T-cell (primary cell): ENCODE results near the gene CILP. TPM values are rescaled to one million over a fixed set of nuclear protein-coding genes. Genes with fewer than 3 reads are reported as not detected.

Experiments
- ATAC-seq, 4 experiments: fragments of 200-7000 bp in 3 of 4; fragments of 150-1000 bp in 1 of 4; cut with Tn5 transposase; replicated peaks in 1 of 4; 1 replicate in 3 of 4; 2 replicates in 1 of 4; pipeline ENCODE4 v1.10.0; 2021; ENCODE audit warnings: moderate library complexity in 3 of 4, mild to moderate bottlenecking in 2 of 4, moderate number of reproducible peaks in 1 of 4
- CTCF ChIA-PET, 2 donors: fragments of 300-600 bp; sonication (Branson Sonifier 250); formaldehyde crosslinking; loops; one replicate each; lab custom pipeline; 2022; ENCODE audit warnings: antibody characterized with exemption in 2 of 2; lab: Charles Lee
- POLR2A ChIA-PET, 2 donors: fragments of 300-600 bp; sonication (Branson Sonifier 250); formaldehyde crosslinking; loops; one replicate each; lab custom pipeline; 2022; ENCODE audit warnings: antibody characterized with exemption in 2 of 2; lab: Charles Lee
- DNase-seq, 35 experiments: peaks; one replicate each; pipeline versions ENCODE4 v3.0.0 to v3.0.0-alpha.2; 2013 to 2023
- H3K27ac ChIP-seq: one replicate; pipeline ENCODE4 v1.5.1; 2013; ENCODE audit warnings: low read length
- H3K27me3 ChIP-seq, 2 experiments: replicated peaks in 1 of 2; 1 replicate in 1 of 2; 2 replicates in 1 of 2; pipeline versions ENCODE4 v1.6.1 to v1.7.0; 2013; ENCODE audit warnings: low read length in 1 of 2, mixed read lengths in 1 of 2; ENCODE audit not compliant: control insufficient read depth in 2 of 2, insufficient read depth in 2 of 2; ENCODE audit errors: extremely low read depth in 1 of 2
- H3K36me3 ChIP-seq, 2 donors: 1 replicate in 1 of 2; 2 replicates in 1 of 2; pipeline versions ENCODE4 v1.6.1 to v1.7.0; 2013; ENCODE audit warnings: low read length in 1 of 2; ENCODE audit not compliant: control insufficient read depth in 2 of 2, insufficient read depth in 1 of 2; ENCODE audit errors: extremely low read depth in 1 of 2
- H3K4me1 ChIP-seq, 2 experiments: 1 replicate in 1 of 2; 2 replicates in 1 of 2; pipeline versions ENCODE4 v1.6.1 to v1.7.0; 2013; ENCODE audit warnings: low read length in 2 of 2, mixed read lengths in 1 of 2; ENCODE audit not compliant: insufficient read depth in 2 of 2, control insufficient read depth in 1 of 2; ENCODE audit errors: extremely low read depth in 1 of 2
- H3K4me3 ChIP-seq, 2 donors: 1 replicate in 1 of 2; 2 replicates in 1 of 2; pipeline versions ENCODE4 v1.5.1 to v1.7.0; 2013; ENCODE audit warnings: mild to moderate bottlenecking in 2 of 2, low read length in 1 of 2, moderate library complexity in 1 of 2; ENCODE audit not compliant: control insufficient read depth in 1 of 2; ENCODE audit errors: extremely low read depth in 1 of 2
- H3K9me3 ChIP-seq: 2 replicates; pipeline ENCODE4 v1.7.0; 2013
- H3K27ac Mint-ChIP-seq, 2 donors: one replicate each; pipeline ENCODE4 v1.8.0; 2020 to 2021; ENCODE audit warnings: mild to moderate bottlenecking in 2 of 2, mixed read lengths in 2 of 2
- H3K27me3 Mint-ChIP-seq, 2 donors: one replicate each; pipeline ENCODE4 v1.8.0; 2021 to 2022; ENCODE audit warnings: mixed read lengths in 2 of 2
- H3K36me3 Mint-ChIP-seq: one replicate; pipeline ENCODE4 v1.8.0; 2021; ENCODE audit warnings: mixed read lengths
- H3K4me1 Mint-ChIP-seq, 3 donors: one replicate each; pipeline ENCODE4 v1.8.0; 2020 to 2022; ENCODE audit warnings: mixed read lengths in 3 of 3, mild to moderate bottlenecking in 1 of 3
- H3K4me3 Mint-ChIP-seq, 3 donors: one replicate each; pipeline ENCODE4 v1.8.0; 2020 to 2022; ENCODE audit warnings: mild to moderate bottlenecking in 3 of 3, mixed read lengths in 3 of 3, moderate library complexity in 3 of 3
- H3K9me3 Mint-ChIP-seq, 3 donors: one replicate each; pipeline ENCODE4 v1.8.0; 2020 to 2022; ENCODE audit warnings: mixed read lengths in 3 of 3
- WGBS: methylation state at CpG from one replicate; pipeline ENCODE4 v1.1.5; 2013; ENCODE audit warnings: missing lambda C conversion rate; ENCODE audit not compliant: insufficient coverage; 5-methylcytosine and 5-hydroxymethylcytosine counted together
- total RNA-seq, 35 experiments: library from RNA in 6 of 35; stranded (reverse) in 6 of 35; fragments of 120-200 nt in 1 of 35; gene quantifications; one replicate each; pipeline versions ENCODE4 v1.2.1 to v1.2.4 and lab custom pipeline; 2013 to 2026

The CILP gene
- total RNA-seq, 5 donors from 2014 or later (not counting 1 experiment from before 2014, with no cell fraction given): 0.16 to 0.67 (median 0.36) TPM

- ATAC-seq (no peak), DNase-seq (no peak)
- no peaks in the 10 kb centered on the region for H3K36me3 ChIP-seq
- H3K4me1 ChIP-seq: no peaks in the 10 kb centered on the region
- H3K4me3 ChIP-seq: no peak overlapping the region
- Mint-ChIP-seq H3K9me3 (no peaks in the 10 kb centered on the region), H3K4me1 (no peaks in the 10 kb centered on the region), H3K27me3 (no peaks in the 10 kb centered on the region), H3K36me3 (no peaks in the 10 kb centered on the region), H3K4me3 (no peak overlapping the region), H3K27ac (no peak overlapping the region)
- peaks cover 0 to 14% of the 10 kb centered on the region in 2 experiments for H3K27me3 ChIP-seq
- ChIA-PET POLR2A (interaction anchor here in 1 of 2 donors (0.7 kb wide), 1 partner anchor 47 kb away, joined by 3 read pairs; no protein-coding TSS in a partner anchor), CTCF (interaction anchor here (0.6 kb wide), 2 partner anchors 90 to 94 kb away, joined by 4 to 6 read pairs; partner anchors contain the start of gene UBAP1L (in 1 of the 2))
- H3K27ac ChIP-seq: no peak overlapping the region
- WGBS: 100% methylated on average over 1 of the region's 2 CpGs
- no peaks in the 10 kb centered on the region for H3K9me3 ChIP-seq
These were observed 2.6 kb downstream of the CILP start for GRCh38 chr15:65208647-65209046.

GRCh38 chr15:65207280-65207840 lies 3.9 kb downstream of the CILP start:
- ChIA-PET POLR2A (interaction anchor here in 1 of 2 donors (0.6 kb wide), 1 partner anchor 307 kb away, joined by 3 read pairs; no protein-coding TSS in a partner anchor), CTCF (interaction anchor here in 1 of 2 donors (0.5 kb wide), 1 partner anchor 404 kb away, joined by 3 read pairs; no protein-coding TSS in a partner anchor)
- Mint-ChIP-seq H3K4me1 (no peaks in the 10 kb centered on the region), H3K36me3 (no peaks in the 10 kb centered on the region), H3K4me3 (no peak overlapping the region), H3K27me3 (no peaks in the 10 kb centered on the region), H3K27ac (no peak overlapping the region), H3K9me3 (no peaks in the 10 kb centered on the region)
- no peak for DNase-seq
- no peaks in the 10 kb centered on the region for H3K36me3 ChIP-seq
- H3K27me3 ChIP-seq: peaks cover 0 to 14% of the 10 kb centered on the region in 2 experiments
- H3K27ac ChIP-seq: no peak overlapping the region
- ATAC-seq: no peak
- WGBS: 81% methylated on average over 5 of the region's 6 CpGs
- H3K9me3 ChIP-seq: no peaks in the 10 kb centered on the region
- H3K4me1 ChIP-seq: no peaks in the 10 kb centered on the region
- no peak overlapping the region for H3K4me3 ChIP-seq

GRCh38 chr15:65206750-65207149 lies 4.5 kb downstream of the CILP start:
- 92% methylated on average over 19 of the region's 20 CpGs for WGBS

GRCh38 chr15:65204931-65205660 lies 6.2 kb downstream of the CILP start:
- H3K4me3 Mint-ChIP-seq: no peak overlapping the region

More at GRCh38 chr15:65206750-65207149, 4.5 kb downstream of the CILP start:
- ChIA-PET POLR2A (interaction anchor here in 1 of 2 donors (0.6 kb wide), 1 partner anchor 307 kb away, joined by 3 read pairs; no protein-coding TSS in a partner anchor), CTCF (no interaction called here)
- H3K4me1 ChIP-seq: no peaks in the 10 kb centered on the region
- H3K4me3 ChIP-seq: no peak overlapping the region
- H3K36me3 ChIP-seq: no peaks in the 10 kb centered on the region
- H3K4me1 Mint-ChIP-seq: no peaks in the 10 kb centered on the region
- H3K36me3 Mint-ChIP-seq: no peaks in the 10 kb centered on the region
- DNase-seq (no peak), ATAC-seq (no peak)
- no peak overlapping the region for H3K27ac Mint-ChIP-seq
- no peak overlapping the region for H3K27ac ChIP-seq
- no peak overlapping the region for H3K4me3 Mint-ChIP-seq
- H3K27me3 Mint-ChIP-seq: no peaks in the 10 kb centered on the region
- H3K27me3 ChIP-seq: peaks cover 0 to 9% of the 10 kb centered on the region in 2 experiments
- H3K9me3 Mint-ChIP-seq: no peaks in the 10 kb centered on the region
- H3K9me3 ChIP-seq: no peaks in the 10 kb centered on the region

DNA sequence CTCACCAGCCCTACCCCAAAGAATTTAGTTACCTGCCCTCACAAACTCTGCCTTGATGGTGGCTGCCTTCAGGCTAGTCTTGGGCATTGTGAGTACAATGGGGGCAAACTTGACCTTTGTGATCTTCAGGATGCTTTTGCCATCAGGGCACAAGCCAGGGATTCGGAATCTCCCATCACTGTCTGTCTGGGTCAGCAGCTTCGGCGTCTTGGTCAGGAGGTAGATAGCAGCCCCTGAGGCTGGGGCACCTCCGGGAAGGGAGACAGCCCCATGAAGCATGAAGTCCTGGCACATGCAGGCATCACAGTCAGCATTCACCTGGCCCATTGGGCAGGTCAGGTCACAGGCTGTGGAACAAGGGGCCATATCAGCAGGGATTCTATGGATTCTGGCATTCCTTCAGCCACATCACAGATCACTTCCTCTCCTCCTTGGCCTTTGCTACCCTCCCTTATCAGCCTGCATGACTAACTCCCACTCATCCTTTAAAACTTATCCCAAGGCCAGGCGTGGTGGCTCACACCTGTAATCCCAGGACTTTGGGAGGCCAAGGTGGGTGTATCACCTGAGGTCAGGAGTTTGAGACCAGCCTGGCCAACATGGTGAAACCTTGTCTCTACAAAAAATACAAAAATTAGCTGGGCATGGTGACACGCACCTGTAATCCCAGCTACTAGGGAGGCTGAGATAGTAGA lies 6.9 kb downstream of the CILP start:
- Mint-ChIP-seq H3K4me3 (no peak overlapping the region), H3K4me1 (no peaks in the 10 kb centered on the region), H3K9me3 (no peaks in the 10 kb centered on the region), H3K27ac (no peak overlapping the region), H3K27me3 (no peaks in the 10 kb centered on the region), H3K36me3 (no peaks in the 10 kb centered on the region)
- POLR2A ChIA-PET: no interaction called here
- Histone ChIP-seq H3K27me3 (peaks cover 0 to 7% of the 10 kb centered on the region in 2 experiments), H3K4me1 (no peaks in the 10 kb centered on the region), H3K36me3 (no peaks in the 10 kb centered on the region), H3K9me3 (no peaks in the 10 kb centered on the region), H3K4me3 (no peak overlapping the region), H3K27ac (no peak overlapping the region)
- WGBS: 95% methylated on average over 5 of the region's 6 CpGs
- CTCF ChIA-PET: no interaction called here
- ATAC-seq (no peak), DNase-seq (no peak)

More at GRCh38 chr15:65204931-65205660, 6.2 kb downstream of the CILP start:
- Mint-ChIP-seq H3K27ac (no peak overlapping the region), H3K27me3 (no peaks in the 10 kb centered on the region), H3K4me1 (no peaks in the 10 kb centered on the region), H3K9me3 (no peaks in the 10 kb centered on the region), H3K36me3 (no peaks in the 10 kb centered on the region)
- peaks cover 0 to 7% of the 10 kb centered on the region in 2 experiments for H3K27me3 ChIP-seq
- WGBS: 96% methylated on average over 9 of the region's 12 CpGs
- H3K4me3 ChIP-seq: no peak overlapping the region
- no peaks in the 10 kb centered on the region for H3K4me1 ChIP-seq
- POLR2A ChIA-PET: no interaction called here
- no peak for DNase-seq
- no peaks in the 10 kb centered on the region for H3K9me3 ChIP-seq
- CTCF ChIA-PET: no interaction called here
- no peak for ATAC-seq
- no peak overlapping the region for H3K27ac ChIP-seq
- no peaks in the 10 kb centered on the region for H3K36me3 ChIP-seq

DNA sequence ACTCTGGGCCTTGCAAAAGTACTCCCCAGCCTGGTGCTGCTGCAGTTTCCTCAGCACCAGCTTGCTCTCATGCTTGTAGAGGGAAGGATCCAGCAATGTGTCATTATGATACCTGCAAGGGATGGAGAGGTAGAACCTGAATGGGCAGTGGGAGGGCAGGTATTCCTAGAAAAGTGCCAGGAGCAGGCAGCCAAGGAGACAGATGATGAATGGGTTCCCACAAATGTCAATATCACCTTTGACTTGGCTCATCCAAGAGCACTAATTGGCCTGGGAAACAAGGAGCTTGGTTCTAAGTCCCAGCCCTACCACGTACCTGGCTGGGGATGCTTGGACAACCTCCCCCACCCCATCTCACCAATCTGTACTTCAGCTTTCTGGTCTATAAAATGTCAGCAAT lies 9.4 kb downstream of the CILP start:
- DNase-seq: no peak
- Histone ChIP-seq H3K9me3 (no peaks in the 10 kb centered on the region), H3K4me1 (no peaks in the 10 kb centered on the region), H3K4me3 (no peak overlapping the region), H3K27ac (no peak overlapping the region), H3K27me3 (peaks cover 0 to 2% of the 10 kb centered on the region in 2 experiments), H3K36me3 (no peaks in the 10 kb centered on the region)
- Mint-ChIP-seq H3K4me3 (no peak overlapping the region), H3K4me1 (no peaks in the 10 kb centered on the region), H3K9me3 (no peaks in the 10 kb centered on the region), H3K27me3 (no peaks in the 10 kb centered on the region), H3K27ac (no peak overlapping the region), H3K36me3 (no peaks in the 10 kb centered on the region)
- ATAC-seq: no peak
- WGBS: no CpG with 5 or more reads among the region's 1 CpG
- ChIA-PET POLR2A (interaction anchor here in 1 of 2 donors (0.6 kb wide), 1 partner anchor 16 kb away, joined by 3 read pairs; no protein-coding TSS in a partner anchor), CTCF (interaction anchor here in 1 of 2 donors (0.6 to 0.7 kb wide), 3 partner anchors 103 to 748 kb away, joined by 3 to 5 read pairs (median 4); partner anchors contain the start of gene RNU5B-1)
